Body of pancreas (tissue), 4 donors: ENCODE measurements around the gene ATXN1.

Source experiments
- POLR2A ChIP-seq, 3 donors: fragments of 450-650 bp; IDR thresholded peaks; one replicate each; pipeline ENCODE4 v1.6.1; 2016; ENCODE audit warnings: antibody characterized with exemption in 3 of 3, mild to moderate bottlenecking in 2 of 3
- TF ChIP-seq, protein P1 (sequence below), 7 experiments: fragments of 450-650 bp in 4 of 7; fragments of 200-600 bp in 3 of 7; sonication (generic) in 3 of 7; IDR thresholded peaks; one replicate each; pipeline ENCODE4 v1.5.1; 2016 to 2019; ENCODE audit warnings: antibody characterized with exemption in 7 of 7

DNA sequence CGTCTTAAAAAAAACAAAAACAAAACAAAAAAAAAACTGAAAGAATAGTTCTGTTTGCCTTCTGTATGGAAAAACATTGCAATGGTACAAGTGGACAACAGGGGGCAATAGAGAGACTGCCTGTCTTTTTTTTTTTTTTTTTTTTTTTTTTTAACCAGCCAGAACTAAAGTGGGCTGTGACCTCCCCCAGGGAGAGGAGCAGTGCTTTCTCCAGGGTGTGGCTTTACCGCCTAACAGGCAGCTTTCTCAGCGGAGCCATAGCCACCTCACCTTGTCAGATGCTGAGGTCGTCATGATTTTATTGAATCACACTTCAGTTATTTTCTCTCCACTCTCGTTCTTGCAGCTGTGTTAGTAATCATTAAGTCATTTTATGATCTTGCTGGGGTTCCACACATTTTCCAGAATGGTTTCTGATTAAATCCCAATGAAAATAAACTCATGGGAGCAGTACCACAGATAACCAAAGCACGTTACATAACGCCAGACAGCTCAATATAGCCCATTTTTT is 444.5 kb downstream of the ATXN1 start:
- TF ChIP-seq, protein P1, sequence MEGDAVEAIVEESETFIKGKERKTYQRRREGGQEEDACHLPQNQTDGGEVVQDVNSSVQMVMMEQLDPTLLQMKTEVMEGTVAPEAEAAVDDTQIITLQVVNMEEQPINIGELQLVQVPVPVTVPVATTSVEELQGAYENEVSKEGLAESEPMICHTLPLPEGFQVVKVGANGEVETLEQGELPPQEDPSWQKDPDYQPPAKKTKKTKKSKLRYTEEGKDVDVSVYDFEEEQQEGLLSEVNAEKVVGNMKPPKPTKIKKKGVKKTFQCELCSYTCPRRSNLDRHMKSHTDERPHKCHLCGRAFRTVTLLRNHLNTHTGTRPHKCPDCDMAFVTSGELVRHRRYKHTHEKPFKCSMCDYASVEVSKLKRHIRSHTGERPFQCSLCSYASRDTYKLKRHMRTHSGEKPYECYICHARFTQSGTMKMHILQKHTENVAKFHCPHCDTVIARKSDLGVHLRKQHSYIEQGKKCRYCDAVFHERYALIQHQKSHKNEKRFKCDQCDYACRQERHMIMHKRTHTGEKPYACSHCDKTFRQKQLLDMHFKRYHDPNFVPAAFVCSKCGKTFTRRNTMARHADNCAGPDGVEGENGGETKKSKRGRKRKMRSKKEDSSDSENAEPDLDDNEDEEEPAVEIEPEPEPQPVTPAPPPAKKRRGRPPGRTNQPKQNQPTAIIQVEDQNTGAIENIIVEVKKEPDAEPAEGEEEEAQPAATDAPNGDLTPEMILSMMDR (IDR thresholded peaks at IDR 0.05): peak; percentile 40 to 75 (median 64)
- TF ChIP-seq POLR2A (IDR thresholded peaks at IDR 0.05): no peak
